Suprapubic skin (tissue), 4 donors: ENCODE results near the gene PAK1IP1.

Experiments
- CTCF ChIP-seq, 2 donors: fragments of 200-600 bp in 1 of 2; fragments of 450-650 bp in 1 of 2; sonication (generic) in 1 of 2; IDR thresholded peaks; one replicate each; pipeline ENCODE4 v1.5.1; 2016 to 2019; ENCODE audit warnings: antibody characterized with exemption in 2 of 2, mild to moderate bottlenecking in 1 of 2, moderate library complexity in 1 of 2
- EP300 ChIP-seq: sonication (generic); formaldehyde crosslinking; IDR thresholded peaks from one replicate; pipeline ENCODE4 v1.6.1; 2017; ENCODE audit warnings: antibody characterized with exemption
- POLR2A ChIP-seq, 2 donors: fragments of 450-650 bp; IDR thresholded peaks; one replicate each; pipeline ENCODE4 v1.6.1; 2017; ENCODE audit warnings: antibody characterized with exemption in 2 of 2, mild to moderate bottlenecking in 2 of 2, moderate library complexity in 2 of 2
- POLR2AphosphoS5 ChIP-seq, 3 donors: sonication (generic); formaldehyde crosslinking; IDR thresholded peaks; one replicate each; pipeline ENCODE4 v1.6.1; 2017; ENCODE audit warnings: antibody characterized with exemption in 3 of 3

GRCh38 chr6:10678456-10678855, 16.3 kb upstream of the PAK1IP1 start:
- TF ChIP-seq POLR2A (IDR thresholded peaks at IDR 0.05) = no peak
- TF ChIP-seq POLR2AphosphoS5 (IDR thresholded peaks at IDR 0.05) = no peak
- TF ChIP-seq CTCF (IDR thresholded peaks at IDR 0.05) = no peak
- no peak for TF ChIP-seq EP300
